Ramos (cell line): ENCODE measurements around the gene INO80E.
"Not testable (repeated sequence)": the region's sequence is repeated elsewhere in the genome, so short reads cannot be mapped to it uniquely, and the experiment has no call there.

ENCODE experiments used
- in situ Hi-C: fragments of 300-500 bp; cut with MboI; formaldehyde crosslinking; loops from one replicate; pipeline ENCODE4 v1.14.3; 2022; ENCODE audit warnings: low sequenced_read_pairs; ENCODE audit not compliant: unreplicated experiment

The INO80E gene

DNA sequence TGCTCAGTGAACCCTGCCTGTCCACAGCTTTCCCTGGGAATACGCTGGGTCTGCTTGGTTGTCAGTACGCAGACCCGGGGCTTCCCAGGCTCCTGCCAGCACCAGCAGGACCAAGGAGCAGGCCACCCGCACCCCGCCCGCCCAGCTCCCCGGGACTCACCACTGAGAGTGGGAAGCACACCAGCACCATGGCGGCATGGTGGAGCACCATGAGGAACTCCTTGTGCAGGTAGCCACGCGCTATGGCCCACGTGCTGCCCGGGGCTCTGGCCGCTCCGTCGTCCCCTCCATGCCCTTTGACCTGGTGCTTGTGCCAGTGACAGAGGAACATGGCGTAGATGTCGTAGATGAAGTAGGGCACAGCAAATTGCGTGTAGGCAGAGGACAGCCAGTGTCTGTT is 30.4 kb downstream of the INO80E start:
- in situ Hi-C loops: no loop called here

DNA sequence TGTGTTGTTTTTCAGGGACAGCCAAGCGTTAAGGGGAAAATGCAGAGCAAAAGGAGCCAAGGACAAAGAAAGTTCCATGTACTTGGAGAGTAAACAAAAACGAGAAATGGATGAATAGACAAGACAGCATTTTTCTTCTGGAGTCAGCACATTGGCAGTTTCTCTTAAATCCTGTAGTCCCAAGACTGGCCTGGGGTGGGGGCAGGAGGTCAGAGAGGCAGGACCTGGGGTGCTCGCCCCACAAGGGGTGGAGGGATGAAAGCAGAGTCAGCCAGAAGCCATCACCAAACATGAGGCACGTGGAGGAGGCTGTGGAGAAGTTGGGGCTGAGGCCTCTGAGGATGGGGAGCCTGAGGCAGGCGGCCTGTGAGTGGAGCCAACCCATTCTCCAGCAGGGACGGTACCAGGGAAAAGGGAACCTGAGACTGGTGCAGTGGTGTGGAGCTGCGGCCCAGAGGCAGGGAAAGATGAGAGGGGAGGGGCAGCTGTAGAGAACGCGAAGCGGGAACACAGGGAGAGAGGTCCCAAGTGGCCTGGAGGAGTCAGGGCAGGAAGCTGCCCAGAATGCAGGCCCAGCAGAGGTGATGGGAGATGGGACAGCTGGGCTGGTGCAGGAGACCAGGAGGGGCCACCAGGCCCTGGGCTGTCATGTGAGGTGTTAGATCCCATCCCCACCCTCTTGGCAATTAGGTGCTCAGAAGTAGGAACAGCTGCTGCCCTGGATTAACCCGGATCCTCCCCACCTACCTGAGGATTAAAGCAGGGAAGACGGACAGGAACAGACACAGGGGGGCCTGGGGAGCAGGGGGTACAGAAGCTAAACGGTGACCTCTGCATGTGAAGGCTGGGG is 31.8 kb downstream of the INO80E start:
- in situ Hi-C loops: no loop called here

DNA sequence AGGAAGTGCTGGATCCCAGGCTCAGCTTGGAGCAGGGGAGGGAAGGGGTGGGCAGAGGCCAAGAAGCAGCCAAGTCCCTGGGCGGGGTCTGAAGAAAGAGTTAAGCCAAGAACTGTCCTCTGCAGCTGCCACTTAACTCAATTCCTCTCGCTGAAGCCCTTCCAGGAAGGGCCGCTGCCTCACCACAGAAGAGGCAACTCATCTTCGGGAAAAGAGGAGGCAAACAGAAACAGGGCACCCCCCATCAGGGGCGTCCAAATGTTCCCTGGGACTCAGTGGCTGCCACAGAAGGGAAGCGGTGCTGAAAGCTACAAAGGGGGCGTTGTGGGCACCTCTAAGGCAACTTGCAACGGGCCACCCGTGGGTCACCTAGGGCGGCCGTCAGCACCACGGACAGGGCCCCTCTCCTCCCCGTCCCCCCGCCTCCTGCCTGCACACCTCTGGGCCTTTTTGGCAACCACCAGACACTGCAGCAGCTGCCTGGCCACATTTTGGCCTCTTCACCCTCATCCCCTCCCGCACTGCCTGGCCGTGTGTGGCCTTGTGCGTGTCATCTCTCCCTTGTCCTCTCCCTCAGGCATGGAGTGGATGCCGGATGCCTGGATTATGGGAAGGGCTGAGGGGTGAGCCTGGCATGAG is 32.5 kb downstream of the INO80E start:
- in situ Hi-C loops: no loop called here

DNA sequence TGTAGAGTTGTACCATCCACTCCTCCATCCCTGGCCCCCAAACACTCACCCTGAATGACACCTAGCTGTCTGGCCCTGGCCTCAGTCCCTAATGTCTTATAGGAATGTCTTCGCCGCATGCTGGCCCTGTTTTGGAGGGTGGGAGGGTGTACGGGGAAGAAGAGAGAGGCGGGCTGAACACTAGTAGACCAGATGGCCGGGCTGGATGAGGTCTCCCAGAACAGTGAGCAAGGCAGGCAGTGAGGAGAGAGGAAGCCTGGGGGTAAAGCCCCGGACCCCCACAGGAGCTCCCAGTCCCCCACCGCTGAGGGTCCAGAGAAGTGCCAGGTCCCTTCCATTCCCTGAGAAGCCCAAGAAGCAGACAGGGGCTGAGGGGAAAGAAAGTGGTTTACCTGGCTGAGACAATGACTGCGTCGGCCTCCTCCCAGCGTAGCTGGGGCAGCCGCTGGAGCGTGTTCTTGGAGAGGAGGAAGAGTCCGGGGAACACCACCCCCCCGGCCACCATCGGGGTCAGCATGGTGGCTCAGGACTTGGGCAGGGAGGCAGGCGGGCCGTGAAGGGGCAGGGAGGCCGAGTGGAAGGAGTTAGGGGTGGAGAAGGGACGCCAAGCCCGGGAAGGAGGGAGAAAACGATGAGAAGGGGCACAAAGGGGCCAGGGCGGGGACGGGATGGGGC is 34.1 kb downstream of the INO80E start:
- in situ Hi-C loops: no loop called here

DNA sequence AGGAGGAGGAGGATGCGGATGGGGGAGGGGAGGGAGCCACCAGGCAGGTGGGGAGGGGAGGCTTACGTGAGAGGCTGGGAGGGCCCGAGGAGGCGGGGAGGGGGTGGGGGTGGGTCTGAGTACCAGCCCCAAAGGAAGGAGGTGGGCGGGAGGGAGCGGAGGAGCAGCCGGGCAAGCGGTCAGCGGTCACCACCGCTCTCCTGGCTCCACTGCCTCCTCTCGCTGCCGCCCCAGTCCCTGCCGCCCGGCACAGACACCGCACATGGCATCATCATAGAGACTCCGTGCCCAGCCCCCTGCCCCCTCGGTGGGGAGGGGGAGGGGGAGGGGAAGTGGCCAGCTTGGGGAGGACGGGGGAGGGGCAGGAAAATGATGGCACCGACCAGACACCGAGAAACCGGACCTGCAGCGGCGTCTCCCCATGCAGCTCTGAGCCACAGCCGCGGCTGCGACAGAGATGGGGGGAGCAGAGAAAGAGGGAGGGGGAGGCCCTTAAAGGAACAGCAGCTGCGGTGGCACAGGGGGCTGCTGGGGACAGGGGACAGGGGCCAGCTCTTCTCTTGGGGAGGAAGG is 34.9 kb downstream of the INO80E start, which contains the start of gene TLCD3B:
Gene TLCD3B (minus strand): TSS at position 431 of the 573 bp plus-strand sequence. CDS start 744 bp downstream, outside the sequence.
- in situ Hi-C loops: no loop called here

DNA sequence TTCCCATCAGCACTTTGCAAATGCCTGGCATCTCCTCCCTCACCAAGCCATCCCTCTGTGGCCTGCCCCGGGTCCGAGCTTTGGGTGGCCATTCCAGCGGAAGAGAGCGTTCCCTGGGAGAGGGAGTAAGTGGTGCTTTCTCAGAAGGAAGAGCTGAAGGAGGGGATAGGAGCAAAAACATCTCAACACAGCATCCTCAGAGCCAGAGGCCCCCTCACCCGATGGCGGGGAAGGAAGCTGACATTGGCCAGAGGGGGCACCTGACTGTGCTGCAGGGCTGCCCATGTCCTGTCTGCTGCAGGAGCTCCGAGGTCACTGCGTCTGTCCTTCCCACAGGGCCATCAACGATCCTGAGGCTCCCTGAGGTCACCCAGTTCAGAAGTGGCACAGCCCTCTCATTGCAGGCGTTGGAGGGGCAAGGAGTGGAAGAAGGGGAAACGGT is 35.5 kb downstream of the INO80E start:
- in situ Hi-C loops: no loop called here

DNA sequence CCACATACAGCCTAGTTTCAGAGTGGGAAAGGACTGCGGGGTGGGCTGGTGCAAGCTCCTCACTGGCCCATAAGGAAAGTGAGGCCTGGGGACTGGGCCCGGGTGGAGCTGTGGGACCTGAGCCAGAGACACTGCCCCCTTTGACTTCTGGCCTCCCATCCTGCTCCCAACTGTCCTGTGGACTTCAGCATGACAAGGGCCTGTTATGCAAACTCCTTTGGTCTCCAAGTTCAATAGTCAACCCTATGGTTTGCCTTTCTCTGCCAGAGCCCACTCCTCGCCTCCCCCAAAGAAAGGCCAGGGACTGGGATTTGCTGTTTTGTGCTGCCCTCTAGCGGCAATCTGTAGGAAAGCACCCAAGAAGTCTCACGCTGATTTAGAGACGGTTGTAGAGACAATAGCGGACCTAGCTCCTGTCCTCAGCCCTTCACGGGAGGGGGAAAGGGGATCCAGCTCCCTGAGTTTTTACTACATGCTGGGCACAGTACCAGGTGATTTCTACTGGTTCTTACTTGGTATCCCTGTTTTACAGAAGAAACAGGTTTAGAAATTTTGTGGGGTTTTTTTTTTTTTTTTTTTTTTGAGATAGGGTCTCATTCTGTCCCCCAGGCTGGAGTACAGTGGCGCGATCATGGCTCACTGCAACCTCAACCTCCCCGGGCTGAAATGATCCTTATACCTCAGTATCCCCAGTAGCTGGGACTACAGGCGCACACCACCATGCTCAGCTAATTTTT is 36.2 kb downstream of the INO80E start:
- in situ Hi-C loops: no loop called here

DNA sequence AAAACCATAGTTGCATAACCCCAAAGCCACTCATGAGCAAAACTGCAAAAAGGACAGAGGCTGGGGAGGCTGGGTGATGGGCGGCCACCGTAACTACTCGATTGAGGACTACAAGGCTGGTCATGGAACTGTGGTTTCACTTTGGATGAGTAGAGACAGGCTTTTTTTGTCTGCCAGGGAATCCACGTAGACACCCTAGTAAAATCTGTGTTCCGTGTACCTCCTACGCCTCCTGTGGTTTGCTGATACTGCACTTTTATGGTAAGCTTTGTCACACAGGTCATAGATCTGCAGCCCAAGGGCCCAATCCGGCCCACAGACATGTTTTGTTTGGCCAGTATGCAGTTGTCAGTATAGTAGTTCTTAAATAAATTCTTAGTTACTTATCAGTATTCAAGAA is 37.2 kb downstream of the INO80E start:
- in situ Hi-C loops: no loop called here

DNA sequence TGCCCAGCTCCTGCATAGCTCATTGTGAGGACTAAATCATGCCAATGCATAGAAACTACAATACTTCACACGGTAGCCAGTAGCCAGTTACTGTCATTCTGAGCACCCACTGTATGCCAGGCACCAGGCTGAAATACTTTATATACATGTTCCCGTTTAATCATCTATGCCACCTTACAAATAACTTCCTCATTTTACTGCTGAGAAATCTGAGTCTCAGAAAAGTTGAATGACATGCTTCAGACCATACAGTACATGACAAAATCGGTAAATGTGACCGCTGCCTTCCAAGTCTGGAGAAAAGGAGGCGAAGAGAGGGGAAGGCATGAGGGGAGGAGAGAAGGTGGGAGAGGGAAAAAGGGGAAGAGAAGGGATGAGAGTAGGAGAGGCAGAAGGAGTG is 44.2 kb downstream of the INO80E start:
- in situ Hi-C loops: no loop called here

DNA sequence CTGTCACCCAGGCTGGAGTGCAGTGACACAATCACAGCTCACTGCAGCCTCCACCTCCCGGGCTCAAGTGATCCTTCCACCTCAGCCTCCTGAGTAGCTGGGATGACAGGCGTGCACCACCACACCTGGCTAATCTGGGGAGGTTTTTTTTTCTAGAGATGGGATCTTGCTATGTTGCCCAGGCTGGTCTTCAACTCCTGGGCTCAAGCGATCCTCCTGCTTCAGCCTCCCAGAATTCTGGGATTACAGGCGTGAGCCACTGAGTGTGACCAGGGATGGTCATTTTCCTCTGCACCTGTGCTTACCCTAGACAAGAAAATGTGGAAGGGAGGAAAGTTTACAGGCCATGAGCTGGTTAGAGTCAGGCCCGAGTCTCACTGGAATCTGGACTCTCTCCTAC is 44.6 kb downstream of the INO80E start:
- in situ Hi-C loops: not testable (repeated sequence)

DNA sequence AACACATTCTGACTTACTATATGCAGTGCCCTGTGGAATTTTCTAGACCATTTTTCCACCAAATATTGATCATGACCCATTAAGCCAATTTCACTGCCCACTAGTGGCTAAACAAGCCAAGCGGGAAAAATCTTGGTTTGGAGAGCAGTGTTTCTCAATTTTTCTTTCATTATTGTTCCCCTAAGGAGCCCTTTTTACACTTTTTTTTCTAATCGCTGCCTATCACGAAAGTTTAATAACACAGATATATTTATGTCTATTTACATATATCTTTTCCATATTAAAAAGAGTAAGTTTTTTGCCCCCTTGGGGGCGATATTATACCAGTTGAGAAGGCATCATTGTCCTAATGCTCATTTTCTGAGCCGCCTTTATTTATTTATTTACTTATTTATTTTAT is 45.8 kb downstream of the INO80E start:
- in situ Hi-C loops: no loop called here

DNA sequence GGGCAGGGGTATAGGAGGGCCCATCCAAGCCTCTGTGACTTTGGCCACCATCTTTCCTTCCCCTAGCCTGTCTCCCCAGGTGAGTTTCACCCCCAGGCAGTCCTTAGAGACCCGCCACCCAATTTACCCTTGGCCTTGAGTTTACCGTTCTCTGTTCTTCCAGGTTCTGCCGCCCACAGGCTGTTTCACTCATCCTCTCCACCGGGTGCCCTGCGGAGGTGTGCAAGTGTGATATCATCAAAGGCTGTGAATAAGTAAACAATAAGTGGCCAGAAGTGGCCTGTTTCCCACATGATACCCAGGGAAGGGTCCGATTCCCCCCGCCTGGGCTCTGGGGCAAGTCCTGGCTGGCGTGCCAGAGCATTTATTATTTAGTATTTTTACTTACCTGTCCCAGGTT is 50.1 kb downstream of the INO80E start:
- in situ Hi-C loops: no loop called here

DNA sequence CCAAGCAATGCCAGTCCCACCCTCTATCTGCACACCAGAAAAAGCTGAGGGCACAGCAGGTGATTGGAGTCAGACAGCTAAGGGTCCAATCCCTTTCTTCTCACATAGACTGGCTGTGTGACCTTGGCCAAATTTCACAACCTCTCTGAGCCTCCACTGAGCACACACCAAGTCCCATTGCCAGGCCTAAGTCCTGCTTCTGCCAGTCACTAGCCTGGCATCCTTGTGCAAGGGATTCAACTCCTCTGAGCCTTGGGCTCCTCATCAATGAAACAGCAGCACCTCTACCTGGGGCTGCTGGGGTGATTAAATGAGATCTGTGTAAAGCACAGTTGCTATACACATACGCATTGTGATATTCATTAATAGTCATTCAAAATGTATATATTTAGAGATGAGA is 50.5 kb downstream of the INO80E start:
- in situ Hi-C loops: no loop called here

DNA sequence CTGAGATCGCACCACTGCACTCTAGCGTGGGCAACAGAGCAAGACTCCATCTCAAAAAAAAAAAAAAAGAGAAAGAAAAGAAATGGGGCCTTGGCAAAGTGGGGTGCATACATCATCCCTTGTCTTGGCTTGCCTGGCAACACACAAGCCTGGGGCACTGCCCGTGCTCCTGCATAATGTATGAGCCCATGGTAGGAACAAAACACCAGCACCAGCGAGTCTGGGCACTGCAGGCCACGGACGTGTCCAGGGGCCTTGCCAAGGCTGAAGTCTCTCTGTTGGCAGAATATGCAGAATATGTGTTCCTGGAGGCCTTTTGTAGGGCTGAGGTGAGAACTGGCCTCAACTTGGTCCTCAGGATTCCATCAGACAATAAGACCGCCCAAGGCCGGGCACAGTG is 53.8 kb downstream of the INO80E start:
- in situ Hi-C loops: no loop called here

DNA sequence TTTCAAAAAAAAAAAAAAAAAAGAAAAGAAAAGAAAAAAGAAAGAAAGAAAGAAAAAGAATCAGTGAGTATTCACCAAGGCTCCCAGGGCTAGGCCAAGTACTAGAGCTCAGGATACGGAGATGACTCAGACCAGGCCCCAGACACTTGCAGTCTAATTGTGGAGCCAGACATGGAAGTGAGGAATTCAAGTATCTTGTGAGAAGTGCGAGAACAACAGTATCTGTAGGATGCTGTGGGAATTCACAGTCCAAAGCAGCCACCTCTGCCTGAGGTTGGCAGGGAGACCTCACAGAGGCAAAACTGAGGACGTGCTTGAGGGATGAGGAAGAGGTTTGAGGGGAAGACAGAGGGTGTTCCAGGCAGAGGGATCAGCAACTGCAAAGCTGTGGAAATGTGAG is 55.5 kb downstream of the INO80E start:
- in situ Hi-C loops: no loop called here

DNA sequence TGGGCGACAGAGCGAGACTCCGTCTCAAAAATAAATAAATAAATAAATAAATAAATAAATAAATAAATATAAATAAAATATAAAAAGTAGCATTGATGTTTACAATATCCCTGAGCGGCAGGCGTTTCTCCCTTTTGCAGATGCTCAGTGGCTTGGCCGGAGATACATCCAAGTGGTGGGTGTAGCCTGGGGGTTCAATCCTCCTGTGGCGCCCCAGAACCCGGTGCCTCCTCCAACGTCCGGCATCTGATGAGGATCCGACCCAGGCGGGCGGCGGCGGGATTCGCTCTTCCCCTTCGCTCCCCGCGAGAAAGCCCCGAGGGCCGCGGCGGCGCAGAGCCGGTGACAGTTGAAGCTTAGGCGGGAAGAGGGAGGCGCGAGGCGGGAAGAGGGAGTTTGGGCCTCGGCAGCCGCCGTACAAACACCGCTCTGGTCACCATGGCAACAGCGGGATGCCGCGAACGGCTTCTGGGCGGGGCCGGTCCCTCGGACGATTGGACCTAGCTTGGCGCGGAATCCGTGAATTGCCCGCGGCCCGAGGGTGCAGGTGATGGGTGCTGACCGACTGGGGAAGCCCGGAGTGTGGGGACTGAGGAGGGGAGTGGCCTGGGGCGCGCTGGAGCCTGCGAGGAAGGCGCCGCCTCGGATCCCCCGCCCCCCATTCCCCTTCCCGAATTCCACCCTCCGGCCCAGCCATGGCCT is 56.8 kb downstream of the INO80E start:
- in situ Hi-C loops: no loop called here

DNA sequence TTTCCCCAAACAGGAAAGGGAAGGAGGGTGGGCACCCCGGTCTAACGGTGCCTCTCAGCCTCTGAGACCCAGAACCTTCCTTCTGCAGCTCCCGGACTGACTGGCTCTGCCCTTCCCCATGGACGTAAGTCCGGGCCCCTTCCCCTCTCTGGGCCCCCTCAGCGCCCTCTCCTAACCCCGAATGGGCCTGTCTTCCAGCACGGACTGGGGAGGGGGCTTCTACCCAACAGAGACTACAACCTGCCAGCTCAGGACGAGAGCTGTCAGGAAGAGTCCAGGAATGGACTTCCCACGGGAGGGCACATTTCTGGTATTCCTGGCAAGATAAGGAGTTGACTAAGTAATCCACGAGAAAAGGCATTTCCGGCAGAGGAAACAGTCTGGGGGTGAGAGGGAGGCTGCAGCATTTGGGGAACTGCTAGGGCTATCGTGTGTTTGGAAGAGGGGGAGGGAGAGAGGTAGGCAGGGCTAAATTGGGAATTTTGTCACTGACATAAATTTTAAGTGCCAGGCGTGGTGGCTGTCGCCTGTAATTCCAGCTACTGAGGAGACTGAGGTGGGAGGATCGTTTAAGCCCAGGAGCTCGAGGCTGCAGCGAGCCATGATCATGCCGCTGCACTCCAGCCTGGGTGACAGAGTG is 57.5 kb downstream of the INO80E start:
- in situ Hi-C loops: no loop called here

DNA sequence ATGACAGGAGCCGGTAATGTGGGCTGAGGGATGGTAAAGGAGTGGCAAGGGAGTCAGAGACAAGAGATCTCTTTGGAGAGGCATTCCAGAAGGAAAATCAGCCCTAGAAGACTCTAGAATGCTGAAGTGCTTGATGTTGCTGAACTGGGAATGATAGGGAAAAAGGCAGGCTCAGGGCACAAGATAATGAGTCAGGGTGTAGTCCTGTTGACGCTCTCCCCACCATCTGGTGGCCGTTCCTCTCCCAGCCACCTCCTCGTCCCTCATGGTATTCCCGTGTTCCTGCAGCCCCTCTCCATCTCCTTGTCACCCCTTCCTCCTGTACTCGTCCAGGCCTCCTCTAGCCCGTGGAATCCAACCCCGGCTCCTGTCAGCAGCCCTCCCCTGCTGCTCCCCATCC is 58.4 kb downstream of the INO80E start:
- in situ Hi-C loops: no loop called here

DNA sequence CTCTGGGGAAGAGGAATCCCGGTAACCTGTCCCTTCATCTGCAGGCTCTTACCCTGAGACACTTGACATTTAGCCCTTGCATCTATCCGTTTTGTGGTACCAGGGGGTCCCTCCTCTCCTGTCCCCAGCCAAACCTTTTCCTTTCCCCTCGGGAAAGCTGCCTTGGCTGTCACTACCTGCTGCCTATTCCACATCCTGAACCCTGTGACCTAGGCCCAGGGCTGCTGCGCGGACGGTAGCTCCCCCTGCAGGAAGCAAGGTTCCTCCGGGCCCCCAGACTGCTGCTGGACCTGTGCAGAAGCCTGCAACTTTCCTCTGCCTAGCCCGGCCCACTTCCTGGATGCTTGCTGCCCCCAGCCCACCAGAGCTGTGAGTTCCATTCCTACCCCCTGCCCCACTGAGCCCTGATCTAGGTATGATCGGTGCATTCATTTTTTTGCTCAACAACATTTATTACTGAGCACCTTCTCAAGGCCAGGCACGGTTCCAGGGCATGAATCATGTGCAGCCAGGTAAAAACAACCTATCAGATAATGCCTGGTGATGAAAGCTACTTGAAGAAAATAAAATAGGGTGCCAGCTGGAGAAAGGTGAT is 59.0 kb downstream of the INO80E start:
- in situ Hi-C loops: no loop called here
